GM13977 (cell line): ENCODE results near the gene ETS1.

Experiments used
- DNase-seq: peaks from one replicate; pipeline ENCODE4 v3.0.0; 2012; ENCODE audit warnings: low spot score
- CTCF ChIP-seq: IDR thresholded peaks from 2 replicates; pipeline ENCODE4 v1.5.1; 2012; ENCODE audit warnings: mild to moderate bottlenecking, control low read depth; ENCODE audit not compliant: insufficient read depth; ENCODE audit errors: extremely low read depth, missing control alignments
- in situ Hi-C: fragments of 300-500 bp; cut with MboI; formaldehyde crosslinking; loops from one replicate; pipeline ENCODE4 v1.12.0; 2022; ENCODE audit warnings: low sequenced_read_pairs, low pct_unique_long_range_greater_than_20kb, mixed read lengths, inconsistent platforms; ENCODE audit not compliant: unreplicated experiment

The ETS1 gene

GRCh38 chr11:128480665-128481064, 106.7 kb downstream of the ETS1 start:
- no peak for TF ChIP-seq CTCF
- in situ Hi-C loops = loop anchor here (25.0 kb wide), 1 partner anchor 443 kb away; no protein-coding TSS in a partner anchor
- DNase-seq = no peak

GRCh38 chr11:128480066-128480465, 107.3 kb downstream of the ETS1 start:
- no peak for TF ChIP-seq CTCF
- DNase-seq = no peak
- in situ Hi-C loops = loop anchor here (25.0 kb wide), 1 partner anchor 443 kb away; no protein-coding TSS in a partner anchor

- no peak for DNase-seq
- in situ Hi-C loops = loop anchor here (25.0 kb wide), 1 partner anchor 442 kb away; no protein-coding TSS in a partner anchor
Measured at GRCh38 chr11:128479144-128479543, 108.2 kb downstream of the ETS1 start.

GRCh38 chr11:128478305-128478704, 109.1 kb downstream of the ETS1 start:
- in situ Hi-C loops = loop anchor here (25.0 kb wide), 1 partner anchor 441 kb away; no protein-coding TSS in a partner anchor
- no peak for TF ChIP-seq CTCF
- DNase-seq = no peak

More at GRCh38 chr11:128479144-128479543, 108.2 kb downstream of the ETS1 start:
- TF ChIP-seq CTCF = no peak

GRCh38 chr11:128477811-128478210, 109.5 kb downstream of the ETS1 start:
- in situ Hi-C loops = loop anchor here (25.0 kb wide), 1 partner anchor 441 kb away; no protein-coding TSS in a partner anchor
- no peak for DNase-seq
- TF ChIP-seq CTCF = no peak

- no peak for TF ChIP-seq CTCF
- in situ Hi-C loops = loop anchor here (25.0 kb wide), 1 partner anchor 440 kb away; no protein-coding TSS in a partner anchor
- DNase-seq = no peak
Measured at GRCh38 chr11:128477278-128477677, 110.1 kb downstream of the ETS1 start.
